ENCODE data around the gene SMURF2.
A peak's percentile ranks its signal among the peaks of the same experiment; 100 is the strongest.
"Not testable (repeated sequence)": the region's sequence is repeated elsewhere in the genome, so short reads cannot be mapped to it uniquely, and the experiment has no call there.

The SMURF2 gene

DNA sequence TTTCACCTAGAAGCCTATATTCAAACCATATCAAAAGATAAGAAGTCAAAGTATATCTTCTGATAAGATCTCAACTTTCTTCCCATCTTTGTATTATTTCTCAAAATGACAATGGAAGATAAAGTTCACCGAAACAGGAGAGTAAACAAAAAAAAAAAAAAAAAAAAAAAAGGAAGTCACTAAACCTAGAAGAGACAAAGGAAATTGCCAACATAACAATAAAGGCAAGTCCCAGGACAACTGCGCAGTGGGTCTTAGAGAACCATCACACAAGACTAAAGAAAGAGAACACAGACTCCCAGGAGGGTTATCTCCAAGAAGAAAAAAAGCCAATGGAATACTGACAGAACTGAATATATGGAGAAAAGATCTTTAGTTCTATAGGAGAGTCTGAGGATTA lies 65.7 kb downstream of the SMURF2 start:
- no peak for DNase-seq (ENCODE audit: low read depth)

DNA sequence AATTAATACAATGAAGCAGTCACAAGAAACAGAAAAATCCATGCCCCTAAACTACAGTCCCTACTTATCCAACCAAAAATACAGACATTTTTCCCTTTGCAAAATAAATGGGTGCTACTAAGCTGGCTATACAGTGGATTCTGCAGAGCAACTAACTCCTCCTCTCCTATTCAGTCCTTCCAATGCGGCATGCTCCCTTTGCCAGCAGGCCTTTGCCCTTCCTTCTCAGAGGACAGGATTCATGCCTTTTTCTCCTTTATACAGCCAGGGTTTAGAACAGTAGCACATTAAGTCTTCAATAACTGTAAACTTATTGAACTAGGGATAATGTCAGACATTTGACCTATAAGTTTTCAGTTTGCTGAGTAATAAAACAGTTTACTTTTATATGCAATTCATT lies 70.2 kb downstream of the SMURF2 start:
- DNase-seq (ENCODE audit: low read depth) = no peak

DNA sequence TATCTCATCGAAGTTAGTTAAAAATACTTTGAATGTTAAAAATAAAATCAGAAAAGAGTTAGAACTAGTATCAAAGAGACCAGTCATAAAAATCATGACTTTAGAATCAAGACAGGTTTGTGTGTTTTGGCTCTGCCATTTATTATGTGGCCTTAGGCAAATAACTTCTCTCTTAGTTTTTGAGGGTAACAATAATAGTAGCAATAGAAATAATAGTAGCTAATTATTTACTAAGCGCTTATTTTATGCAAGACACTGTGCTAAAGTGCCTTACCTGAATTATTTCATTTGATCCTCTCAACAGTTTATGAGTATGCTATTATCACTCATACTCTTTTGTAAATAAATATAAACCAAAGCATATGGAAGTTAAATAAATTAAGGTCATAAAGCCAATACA lies 77.0 kb downstream of the SMURF2 start:
- DNase-seq (ENCODE audit: low read depth) = no peak

DNA sequence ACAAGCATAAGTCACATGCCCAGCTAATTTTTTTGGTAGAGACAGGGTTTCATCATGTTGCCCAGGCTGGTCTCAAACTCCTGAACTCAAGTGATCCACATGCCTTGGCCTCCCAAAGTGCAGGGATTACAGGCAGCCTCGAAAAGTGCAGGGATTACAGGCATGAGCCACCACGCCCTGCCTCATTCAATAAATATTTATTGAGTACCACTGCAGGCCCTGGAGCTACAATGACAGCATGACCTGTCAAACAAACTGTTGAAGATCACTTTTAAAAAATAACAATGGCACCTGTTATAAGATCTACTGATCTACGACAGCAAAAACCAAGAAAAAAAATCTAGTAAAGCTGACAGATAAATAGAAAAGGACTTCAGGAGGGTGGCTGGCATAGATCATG lies 79.1 kb downstream of the SMURF2 start:
- no peak for DNase-seq (ENCODE audit: low read depth)

DNA sequence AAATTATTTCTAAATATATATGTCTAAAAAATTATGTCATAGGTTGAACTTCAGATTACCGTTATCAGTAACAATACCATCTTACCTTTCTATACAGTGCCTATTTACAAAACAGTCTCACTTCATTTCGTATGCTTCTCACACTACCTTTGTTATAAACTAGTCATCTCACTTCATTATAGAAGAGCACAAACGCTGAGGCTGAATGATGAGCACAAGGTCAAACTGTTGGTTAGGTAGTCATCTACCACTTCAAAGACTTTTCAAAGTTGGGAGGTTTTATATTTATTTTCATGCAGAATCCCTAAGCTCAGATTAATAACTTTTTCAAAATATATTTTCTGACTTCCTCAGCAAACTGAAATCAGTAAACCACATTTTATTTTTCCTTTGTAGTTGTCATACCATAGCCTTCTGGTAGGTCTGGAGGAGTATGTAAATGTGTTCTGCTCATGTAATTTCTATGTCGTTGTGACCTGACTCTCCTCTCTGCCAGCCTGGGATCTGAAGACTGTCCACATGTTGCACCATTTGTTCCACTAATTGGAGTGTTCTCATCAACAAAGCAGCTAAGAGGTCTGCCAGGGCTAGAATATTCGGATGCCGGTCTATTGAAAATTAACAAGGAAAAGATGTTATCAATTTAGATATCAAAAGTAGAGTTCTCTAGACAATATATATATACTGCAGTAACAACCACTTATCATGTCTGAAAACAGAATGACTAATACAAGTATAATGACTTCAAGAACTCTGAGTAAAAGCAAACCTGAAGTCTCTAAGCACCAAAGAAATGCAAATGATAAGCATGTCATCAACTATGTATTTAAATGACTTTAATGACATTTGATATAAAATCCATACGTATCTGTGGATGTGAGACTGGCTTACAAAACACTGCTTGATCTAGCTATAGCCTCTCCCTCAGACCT lies 81.5 kb downstream of the SMURF2 start:
- DNase-seq (ENCODE audit: low read depth) = no peak

DNA sequence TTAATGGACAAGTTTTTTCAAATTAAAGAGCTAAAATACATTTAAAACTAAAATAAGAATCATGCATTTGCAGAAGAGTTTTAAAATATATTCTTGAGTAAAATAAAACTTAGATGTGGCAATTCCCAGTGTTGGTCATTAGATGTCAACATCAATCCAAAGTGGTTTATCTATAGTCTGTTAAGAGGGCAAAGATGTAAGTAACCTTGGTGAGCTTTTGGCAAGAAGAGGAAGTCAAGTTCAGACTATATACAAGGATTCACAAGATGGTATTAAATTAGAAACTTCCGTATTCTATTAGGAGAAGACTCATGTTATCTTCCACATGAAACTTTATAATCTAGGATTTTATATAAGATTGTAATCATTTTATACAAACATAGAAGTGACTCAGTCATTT lies 82.2 kb downstream of the SMURF2 start:
- no peak for DNase-seq (ENCODE audit: low read depth)

DNA sequence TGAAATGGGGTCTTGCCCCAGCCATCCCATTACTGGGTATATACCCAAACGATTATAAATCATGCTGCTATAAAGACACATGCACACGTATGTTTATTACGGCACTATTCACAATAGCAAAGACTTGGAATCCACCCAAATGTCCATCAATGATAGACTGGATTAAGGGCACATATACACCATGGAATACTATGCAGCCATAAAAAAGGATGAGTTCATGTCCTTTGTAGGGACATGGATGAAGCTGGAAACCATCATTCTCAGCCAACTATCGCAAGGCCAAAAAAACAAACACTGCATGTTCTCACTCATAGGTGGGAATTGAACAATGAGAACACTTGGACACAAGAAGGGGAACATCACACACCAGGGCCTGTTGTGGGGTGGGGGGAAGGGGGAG lies 85.1 kb downstream of the SMURF2 start:
- DNase-seq (ENCODE audit: low read depth) = not testable (repeated sequence)

DNA sequence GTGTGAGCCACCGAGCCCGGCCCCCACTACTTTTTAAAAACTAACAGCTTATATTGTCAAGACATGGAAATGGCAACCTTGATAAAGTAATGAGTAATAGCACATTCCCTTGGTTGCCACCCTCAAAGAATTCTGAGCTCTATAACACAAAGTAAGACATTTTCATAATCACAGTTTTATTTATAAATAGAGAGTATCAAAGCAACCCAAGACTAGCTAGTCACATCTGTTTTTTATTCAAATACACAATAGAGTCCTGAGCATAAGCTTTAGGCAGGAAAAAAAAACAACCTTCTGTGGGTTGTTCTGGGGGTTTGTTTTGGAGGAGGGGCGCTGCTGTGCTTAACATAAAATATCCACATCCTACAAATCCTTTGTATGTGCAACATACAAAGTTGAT lies 86.7 kb downstream of the SMURF2 start:
- no peak for DNase-seq (ENCODE audit: low read depth)

DNA sequence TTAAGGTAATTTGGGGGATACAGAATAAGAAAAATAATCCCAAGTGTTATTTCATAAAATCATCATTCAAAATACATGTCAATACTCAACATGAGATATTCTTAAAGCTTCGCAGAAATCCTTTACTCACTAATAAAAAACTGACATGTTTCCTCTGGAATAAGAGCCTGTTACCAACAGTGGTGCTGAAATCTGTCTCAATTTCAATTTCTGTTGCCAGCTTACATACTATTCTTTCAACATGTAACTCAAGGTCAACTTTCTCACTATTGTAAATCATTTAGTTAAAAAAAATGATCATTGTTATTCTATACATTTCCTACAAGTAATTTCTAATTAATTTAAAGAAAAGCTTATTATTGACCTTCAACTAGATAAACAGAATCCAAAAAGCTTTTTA lies 87.5 kb downstream of the SMURF2 start:
- no peak for DNase-seq (ENCODE audit: low read depth)

DNA sequence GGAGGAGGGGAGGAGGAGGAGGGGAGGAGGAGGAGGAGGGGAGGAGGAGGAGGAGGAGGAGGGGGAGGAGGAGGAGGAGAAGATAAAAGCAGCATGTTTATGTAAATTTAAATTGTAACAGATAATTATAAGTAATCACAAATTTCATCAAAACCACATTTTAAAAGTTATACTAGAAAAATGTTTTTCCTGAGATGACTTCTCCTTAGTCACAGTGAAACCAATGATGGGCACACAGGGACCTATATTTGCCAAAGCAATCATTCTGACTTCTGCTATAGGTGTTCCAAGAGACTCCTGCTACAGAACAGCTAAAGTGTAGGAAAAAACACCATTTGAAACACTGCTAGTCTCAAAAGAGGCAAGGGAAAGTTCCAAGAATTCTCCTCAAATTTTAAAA lies 88.9 kb downstream of the SMURF2 start:
- no peak for DNase-seq (ENCODE audit: low read depth)

DNA sequence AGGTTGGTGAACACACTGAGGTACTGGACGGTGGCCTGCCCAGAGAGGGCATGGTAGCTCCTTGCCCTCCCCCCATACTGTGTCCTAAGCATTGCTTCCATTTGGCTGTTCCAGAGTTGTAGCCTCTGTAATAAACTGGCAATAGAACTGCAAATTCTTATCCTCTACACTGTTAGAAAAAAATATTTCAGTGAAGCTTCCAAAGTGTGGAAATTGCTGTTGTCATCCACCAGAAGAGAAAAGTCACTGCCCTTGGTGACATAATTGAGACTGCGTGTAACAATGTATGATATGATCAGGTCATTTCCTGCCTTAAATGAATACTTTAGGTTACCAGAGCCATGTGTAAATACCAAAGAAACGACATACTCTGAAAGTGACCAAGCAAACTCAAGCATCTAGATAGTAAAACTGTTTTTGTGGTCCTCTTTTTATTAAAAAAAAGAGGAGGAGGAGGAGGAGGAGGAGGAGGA lies 89.4 kb downstream of the SMURF2 start:
- peak; percentile 45 for DNase-seq (ENCODE audit: low read depth)

DNA sequence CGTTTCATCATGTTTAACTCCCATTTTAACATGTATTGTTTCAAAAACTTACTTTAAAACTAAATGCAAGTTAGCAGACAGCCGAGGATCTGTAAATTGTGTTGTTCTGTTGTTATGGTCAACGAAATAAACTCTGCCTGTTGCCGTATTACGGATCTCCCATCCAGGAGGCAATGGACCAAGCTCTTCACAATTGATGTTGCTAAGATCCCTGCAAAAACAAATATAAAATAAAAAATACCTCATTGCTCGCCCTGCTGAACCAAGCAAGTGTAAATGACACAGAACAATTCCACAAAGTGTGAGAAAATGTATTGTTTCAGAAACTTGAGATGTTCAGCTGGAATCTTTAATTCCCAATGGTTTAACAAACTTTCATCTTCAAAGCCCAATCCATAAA lies 90.4 kb downstream of the SMURF2 start:
- DNase-seq (ENCODE audit: low read depth) = no peak

DNA sequence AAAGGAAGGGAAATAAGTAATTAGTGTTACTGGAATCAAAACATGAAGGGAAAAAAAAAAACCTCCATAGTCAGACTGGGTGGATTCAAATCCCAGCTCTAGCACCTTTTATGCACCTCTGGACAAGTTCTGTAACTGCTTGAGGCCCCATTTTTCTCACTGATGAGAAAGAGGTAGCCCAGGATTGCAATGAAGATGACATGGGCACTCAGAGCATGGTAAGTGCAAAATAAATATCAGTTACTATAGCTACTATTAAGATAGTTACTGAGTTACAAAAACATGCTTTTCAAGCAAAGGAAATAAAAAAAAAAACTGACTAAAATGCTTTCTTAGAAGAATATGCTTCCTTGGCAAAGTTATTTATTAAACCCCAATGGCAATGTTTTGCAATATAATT lies 96.5 kb downstream of the SMURF2 start:
- DNase-seq (ENCODE audit: low read depth) = no peak

DNA sequence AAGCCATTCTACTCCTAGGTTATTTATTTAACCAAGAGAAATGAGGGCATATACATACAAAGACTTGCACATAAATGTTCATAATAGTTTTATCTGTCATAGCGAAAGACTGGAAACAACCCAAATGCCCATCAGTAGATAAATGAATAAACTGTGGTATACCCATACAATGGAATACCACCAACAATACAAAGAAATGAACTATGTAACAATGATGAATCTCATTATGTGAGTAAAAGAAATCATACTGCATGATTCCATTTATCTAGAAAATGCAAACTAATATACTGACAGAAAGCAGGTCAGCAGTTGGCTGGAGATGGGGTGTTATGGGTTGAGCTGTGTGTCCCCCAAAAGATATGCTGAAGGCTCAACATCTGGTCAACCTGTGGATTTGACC lies 98.0 kb downstream of the SMURF2 start:
- no peak for DNase-seq (ENCODE audit: low read depth)

DNA sequence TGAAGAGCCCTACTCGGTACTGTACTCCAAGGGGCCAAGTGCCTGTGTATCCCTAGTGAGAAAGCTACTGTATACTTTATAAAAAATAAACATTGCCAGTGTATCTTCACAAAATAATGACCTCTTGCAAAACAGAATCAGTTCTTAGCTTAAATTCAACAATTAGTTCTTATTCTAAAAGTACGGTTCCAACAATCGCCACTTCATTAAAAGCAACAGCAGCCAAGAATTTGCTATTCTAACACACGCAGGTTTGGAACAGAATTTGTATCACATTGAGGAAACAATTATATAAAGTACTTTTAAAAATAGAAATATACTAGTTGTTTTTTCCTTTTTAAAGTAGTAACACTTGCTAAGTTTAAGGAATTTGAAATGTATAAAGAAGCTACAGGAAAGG lies 106.8 kb downstream of the SMURF2 start:
- DNase-seq (ENCODE audit: low read depth) = no peak

DNA sequence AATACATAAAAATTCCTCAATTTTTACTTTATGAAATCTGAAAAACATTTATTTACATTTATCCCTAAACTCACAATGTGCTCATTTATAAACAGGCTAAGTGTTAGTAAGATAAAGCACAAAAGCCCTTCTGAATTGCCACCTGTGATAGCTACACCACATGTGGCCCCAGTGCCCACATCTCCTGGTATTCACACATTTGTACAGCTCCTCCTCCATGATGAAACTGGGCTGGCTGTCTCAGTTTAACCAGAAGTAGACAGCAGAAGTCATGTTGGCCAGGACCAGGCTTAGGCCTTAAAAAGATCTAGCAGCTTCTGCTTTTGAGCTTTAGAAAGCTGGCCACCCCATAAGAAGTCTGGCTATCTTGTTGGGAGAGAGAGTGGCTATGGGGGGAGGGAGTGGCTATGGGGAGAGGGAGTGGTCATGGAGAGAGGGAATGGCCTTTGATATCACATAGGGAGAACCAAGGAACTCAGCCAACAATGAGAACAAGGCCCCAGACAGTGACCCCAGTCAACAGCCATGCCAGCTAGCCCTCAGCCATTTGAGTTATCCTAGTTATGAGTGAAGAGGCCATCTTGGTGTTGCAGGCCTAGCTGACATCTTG lies 108.0 kb downstream of the SMURF2 start:
- DNase-seq (ENCODE audit: low read depth) = no peak

DNA sequence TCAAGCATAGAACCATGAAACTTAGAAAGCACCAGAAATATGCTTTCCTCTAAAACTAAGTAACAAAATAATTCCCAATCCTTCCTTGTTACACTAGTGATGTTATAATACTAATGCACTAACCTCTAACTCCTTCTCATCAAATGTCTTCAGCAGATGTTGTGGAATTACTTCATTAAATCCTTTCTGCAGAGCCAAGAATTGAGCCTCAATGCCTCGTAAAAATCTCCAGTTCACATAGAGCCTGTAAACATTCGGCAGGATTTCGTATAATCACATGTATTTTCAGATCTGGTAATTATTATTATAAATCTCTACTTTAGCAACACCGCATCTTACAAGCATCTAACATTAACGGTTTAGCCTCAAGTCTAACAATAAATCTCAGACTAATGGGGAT lies 110.6 kb downstream of the SMURF2 start:
- DNase-seq (ENCODE audit: low read depth) = no peak

DNA sequence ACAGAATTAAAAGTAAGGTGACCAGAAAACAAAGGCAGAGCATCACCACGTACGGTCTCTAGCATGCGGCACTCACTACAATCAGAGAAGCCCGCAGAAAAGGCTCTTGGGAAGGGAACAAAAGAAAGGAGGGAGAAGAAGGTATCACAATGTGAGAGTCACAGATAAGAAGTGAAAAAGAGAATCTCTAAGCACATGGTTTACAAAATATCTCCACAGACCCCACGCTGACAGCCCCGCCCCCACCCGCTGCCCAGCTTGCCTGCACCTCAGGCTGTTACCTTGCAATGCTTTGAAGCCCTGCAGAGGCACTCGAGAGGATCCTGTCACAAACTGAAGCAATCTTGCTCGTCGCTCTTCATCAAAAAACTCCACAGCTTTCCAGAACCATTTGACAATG lies 114.8 kb downstream of the SMURF2 start:
- no peak for DNase-seq (ENCODE audit: low read depth)

DNA sequence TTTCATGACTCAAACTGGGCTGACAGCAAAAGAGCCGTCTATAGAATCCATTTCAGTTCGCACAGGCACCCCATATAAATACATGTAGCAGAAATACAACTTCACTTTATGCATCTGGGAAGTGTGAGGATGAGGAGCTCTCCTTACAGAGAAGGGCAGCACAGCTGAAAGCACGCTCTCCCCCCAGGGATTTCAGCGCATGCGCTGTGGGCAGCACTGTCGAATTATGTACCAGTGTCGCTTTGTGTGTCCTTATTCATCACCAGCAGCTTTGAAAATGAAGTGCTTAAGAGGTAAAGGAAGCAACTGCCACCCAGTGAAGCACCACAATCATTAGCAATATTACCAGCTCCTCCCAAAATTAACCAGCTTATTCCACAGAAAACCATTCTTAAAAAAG lies 115.4 kb downstream of the SMURF2 start:
- DNase-seq (ENCODE audit: low read depth) = no peak

DNA sequence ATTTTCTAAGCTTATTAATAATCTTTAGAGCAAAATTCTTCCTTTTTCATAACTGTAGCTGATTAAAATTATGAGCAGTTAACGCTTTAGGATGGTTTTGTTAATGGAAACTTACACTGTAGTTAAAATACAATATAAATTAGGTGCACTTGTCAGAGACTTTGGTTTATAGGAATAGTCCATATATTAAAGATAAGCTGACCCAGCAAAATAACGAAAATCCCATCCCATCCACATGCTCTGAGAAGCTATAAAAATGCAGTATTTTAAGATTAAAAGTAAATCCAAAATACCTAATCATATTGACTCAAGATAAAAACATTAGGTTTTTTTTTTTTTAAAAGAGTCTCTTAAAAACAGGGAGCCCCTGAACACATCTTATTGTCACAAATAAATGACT lies 117.4 kb downstream of the SMURF2 start:
- DNase-seq (ENCODE audit: low read depth) = no peak

DNA sequence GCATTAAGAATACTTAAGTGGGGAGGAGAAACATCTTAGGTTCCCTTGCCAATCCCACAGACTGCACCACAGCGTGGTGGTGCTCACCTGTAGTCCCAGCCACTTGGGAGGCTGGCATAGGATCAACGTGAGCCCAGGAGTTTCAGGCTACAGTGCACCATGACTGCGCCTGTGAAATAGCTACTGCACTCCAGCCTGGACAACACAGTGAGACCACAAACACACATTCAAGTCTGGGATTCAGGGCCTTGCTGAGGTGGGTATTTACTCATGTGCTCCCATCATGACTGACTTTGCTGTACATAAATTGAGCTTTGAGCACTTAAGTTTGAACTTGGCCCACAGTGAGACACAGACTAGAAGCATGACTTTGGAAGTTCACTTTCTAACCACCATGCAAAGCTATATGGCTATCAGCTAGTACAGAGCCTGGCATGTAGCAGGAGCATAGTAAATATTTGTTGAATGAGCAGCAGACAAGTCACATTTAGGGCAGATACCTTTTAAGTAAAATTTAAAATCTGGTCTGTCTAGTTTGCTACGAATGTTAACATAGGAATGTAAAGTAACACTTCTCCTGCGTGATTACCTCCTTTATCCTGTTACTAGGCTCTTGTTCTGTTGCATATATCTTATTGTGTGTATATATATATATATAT lies 121.9 kb downstream of the SMURF2 start:
- DNase-seq (ENCODE audit: low read depth) = no peak

DNA sequence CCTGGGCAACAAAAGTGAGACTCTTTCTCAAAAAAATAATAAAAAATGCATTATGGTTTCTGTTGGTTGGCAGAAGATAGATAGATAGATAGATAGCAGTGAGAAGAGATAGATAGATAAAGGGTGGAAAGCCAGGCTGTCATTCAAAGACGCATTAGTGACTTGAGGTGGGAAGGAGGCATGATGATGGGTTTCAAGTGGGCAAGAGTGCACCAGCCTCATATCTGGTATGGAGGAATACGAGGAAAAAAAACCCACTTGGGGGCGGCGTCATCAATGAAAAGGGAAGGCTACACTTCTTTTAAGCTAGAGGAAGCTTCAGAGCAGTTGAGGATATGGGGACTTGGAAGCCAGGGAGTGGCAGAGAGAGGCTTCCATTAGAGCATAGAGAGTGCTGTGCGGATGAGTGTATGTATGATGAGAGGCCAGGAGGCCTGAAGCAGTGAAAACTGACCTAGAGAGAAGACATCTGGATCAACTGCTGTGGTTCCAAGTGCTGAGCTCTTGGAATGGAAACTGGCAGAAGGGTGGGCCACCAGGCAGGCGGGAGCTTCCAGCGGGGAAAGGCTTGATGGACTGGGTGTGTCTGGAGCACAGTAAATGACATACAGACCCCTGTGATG lies 123.5 kb downstream of the SMURF2 start:
- DNase-seq (ENCODE audit: low read depth) = no peak

DNA sequence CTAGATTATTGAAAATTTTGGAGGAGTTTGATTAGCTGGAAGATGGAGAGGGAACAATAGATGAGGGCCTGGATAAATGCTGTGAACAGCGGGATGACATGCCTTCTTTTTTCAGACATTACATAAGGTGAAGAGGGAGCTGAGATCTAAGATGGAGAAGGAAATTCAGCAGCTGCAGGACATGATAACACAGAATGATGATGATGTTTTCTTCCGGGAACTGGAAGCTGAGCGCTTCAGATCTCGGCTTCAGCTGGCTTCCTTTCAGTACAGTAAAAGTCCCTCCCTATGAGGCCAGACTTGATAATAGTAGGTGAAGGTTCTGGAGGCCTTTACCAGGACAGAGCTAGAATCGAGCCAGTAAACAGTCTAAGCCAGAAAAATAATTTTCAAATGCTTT lies 124.6 kb downstream of the SMURF2 start:
- no peak for DNase-seq (ENCODE audit: low read depth)

All from HS-5 (cell line).